HG03139 (cell line): ENCODE results near the gene RPL5.
"Not testable (repeated sequence)": the region's sequence is repeated elsewhere in the genome, so short reads cannot be mapped to it uniquely, and the experiment has no call there.

ENCODE experiments used
- ATAC-seq: cut with Tn5 transposase; IDR thresholded peaks from one replicate; pipeline ENCODE4 v1.9.1; 2021; ENCODE audit not compliant: unreplicated experiment

RPL5 gene

DNA sequence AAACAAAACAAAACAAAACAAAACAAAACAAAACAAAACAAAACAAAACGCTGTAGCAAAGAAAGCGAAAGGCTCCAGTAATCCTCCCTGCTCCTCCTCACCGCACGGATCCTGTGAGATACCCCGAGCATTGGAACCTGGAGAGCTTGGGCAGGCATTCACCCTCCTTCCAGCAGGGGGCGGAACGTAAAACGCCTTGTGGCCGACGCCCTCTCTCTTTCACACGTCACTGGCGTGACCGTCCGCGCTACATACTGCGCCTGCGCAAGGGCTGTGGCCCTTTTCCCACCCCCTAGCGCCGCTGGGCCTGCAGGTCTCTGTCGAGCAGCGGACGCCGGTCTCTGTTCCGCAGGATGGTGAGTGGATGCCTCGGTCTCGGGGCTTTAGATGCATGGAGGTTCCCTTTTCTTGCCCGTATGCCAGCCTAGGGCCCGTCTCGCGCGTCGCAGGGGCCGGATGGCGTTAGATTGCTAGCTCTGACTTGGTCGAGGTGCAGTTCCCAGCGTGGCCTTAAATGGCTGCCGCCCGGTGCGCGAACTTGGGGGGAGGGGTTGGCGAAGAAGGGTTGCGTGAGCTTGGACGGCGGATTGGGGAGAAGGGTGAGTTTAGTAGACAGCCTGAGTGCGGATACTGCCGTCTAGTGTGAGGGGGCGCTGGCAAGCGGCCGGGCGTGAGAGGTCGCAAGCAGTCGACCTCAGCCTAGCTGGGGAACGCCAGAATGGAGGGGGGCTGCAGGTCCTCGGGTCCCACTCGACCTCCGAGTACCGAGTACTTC, at the start of gene RPL5:
Gene RPL5, plus strand, starts transcription at position 279 of the 775 bp plus-strand sequence. Its CDS starts 75 bp downstream, at position 354.
- peak; percentile 90 for ATAC-seq

DNA sequence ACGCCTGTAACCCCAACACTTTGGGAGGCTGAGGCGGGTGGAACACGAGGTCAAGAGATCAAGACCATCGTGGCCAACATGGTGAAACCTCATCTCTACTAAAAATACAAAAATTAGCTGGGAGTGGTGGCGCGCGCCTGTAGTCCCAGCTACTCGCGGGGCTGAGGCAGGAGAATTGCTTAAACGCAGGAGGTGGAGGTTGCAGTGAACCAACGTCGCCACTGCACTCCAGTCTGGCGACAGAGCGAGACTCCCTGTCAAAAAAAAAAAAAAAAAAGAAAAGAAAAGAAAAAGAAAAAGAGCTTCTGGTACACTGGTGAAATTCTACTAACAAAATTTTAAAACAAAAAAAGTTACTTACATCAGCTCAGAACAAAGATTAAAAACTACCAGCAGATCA, 48.3 kb upstream of the RPL5 start:
- ATAC-seq: not testable (repeated sequence)

DNA sequence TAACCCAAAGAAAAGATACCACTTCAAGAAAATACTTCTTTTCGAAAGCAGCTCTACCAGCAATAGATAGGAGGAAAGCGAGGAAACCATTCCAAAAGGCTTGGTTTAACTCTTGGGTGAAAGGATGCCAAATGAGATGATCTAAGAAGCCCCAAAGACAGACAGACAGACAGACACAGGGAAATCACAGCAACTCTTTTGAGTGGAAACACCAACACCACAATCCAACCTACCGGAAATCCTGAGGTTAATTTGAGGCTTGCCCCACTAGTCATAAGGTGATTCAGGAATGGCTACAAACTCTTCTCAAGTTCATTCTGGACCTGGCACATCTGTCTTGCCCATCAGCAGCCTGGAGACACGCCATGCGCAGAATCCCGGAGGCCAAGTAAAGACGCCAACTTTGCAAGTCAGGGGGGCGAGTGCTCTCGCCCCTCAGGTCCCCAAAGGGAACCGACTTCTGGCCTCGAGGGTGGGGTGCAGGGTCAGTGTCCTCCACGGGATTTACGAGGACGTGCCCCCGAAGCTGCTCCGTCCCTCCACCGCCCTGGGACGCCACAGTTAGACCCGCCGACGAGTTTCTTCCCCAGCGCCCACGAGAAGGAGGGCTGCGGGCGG, 47.7 kb upstream of the RPL5 start:
- no peak for ATAC-seq

DNA sequence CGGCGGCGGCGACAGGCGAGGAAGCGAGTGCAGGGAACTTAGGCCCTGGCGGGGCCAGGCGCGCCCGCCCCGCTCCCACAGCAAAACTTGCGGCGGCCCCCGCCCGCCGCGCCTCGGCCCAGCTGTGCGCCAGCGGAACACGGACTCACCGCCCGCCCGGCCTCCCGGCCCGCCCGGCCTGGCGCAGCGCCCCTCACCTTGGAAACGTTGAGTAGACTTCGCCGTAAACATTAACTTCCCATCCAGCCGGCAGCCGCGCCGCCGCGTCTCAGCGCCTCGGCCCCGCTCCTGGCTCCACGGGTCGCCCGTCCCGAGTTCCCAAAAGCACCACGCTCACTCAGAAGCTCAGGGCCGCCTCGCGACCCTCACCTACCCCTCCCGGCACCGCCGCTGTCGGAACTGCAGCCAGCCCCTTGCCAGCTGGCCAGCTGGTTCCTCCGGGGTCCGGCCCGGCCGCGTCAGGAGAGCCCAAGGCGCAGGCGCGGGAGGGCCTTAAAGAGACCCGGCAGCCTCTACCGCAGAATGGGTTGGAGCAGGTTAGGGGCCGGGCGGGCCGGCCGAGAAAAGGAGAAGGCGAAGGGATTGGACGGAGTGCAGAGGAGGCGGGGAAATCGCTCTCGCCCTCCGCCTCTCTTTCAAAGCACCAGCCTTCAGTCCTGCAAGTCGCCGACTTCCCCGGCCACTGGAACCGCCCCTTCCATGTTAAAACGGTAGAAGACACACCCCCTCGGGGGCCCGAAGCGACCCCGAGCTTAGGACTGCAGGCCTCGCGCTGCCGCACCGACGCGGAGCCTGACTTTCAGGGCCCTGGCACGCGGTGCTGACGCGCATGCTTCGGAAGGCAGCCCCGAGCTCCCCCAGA, 47.0 kb upstream of the RPL5 start, which contains the start of gene EVI5:
Gene EVI5, minus strand, starts transcription at position 470 of the 862 bp plus-strand sequence. CDS start 48,562 bp downstream, outside the sequence.
- peak; percentile 93 for ATAC-seq

DNA sequence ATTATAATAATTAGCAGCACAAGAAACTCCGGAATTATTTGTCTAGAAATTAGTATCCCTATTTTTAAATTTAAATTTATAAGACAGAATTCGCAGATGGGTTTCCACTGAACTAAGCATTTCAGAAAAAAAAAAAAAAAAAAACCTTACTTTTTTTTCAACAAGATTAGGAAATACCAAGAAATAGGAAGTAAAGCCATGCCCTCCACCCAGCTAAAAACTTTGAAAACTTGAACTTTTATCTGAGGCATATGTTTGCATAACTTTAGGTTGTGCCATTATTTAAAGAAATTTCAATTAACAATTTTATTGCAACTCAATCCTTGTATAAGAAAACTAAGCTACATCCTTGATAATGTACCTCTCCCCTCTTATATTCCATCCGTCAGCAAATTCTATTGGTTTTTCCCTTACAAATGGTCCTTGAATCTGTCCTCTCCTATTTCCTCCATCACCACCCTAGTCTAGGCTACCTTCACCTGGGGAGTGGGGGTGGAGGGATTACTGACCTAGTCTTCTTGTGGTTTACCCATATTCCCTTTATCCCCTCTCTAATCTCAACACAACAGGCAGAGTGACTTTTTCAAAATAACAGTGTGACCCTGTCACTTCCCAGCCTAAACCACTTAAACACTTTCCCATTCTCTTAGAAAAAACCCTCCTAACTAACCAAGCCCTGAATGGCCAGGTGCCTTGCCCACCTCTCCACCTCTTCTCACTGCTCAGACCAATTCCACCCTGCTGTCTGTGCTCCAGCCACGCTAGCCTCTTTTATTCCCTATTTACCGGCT, 45.5 kb upstream of the RPL5 start:
- no peak for ATAC-seq

DNA sequence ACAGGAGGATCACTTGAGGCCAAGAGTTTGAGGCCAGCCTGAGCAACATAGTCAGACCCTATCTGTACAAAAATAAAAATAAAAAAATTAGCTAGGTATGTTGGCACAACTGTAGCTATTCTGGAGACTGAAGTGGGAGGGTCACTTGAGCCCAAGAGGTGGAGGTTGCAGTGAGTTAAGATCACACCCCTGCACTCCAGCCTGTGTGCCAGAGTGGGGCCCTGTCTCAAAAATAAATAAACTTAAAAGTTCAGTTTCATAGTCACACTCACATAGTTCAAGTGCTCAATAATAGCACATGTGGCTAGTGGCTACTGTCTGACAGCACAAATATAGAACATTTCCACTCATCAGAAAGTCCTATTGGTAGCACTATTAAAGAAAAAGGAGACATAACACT, 41.8 kb upstream of the RPL5 start:
- ATAC-seq: no peak

DNA sequence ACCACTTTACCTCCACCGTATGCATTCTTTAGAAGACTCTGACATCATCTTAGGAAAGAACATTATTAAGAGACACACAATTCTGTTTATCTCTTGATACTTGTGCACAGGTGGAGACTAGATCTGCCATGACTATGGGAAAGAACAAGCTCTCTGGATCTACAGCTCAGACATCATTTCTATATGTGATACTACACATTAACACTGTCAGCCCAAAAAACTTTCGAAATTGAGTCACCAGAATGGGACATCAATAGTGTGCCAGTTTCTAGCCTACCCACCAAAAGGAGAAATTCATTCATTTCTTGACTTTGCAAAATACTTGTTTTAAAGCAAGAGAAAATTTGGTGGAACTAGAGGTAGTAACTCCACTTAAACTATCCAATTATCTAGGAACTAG, 41.0 kb upstream of the RPL5 start:
- ATAC-seq: no peak

DNA sequence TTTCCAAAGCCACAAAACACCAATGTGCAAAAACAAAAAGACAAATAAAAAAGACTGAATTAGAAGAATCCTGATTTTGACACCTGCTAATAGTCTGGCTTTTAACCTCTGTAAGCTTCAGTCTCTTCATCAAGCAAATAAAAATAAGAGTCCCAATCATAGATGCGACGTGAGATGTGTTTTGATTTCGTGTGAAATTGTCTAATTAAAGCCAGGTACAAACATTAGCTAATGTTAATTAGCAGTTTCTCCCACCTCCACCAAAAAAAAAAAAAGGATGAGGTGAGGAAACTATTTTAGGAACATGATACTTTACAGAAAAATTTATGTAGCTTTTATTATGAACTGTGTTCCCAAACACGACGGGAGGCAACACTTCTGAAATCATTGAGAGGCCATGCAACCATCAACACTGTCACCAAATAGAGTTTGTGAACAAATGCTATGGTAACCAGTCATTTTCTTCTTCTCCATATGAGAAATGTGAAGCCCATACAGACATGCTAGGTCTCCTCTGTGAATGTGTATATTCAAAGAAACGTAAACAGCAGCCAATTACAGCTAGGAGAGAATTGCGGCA, 40.3 kb upstream of the RPL5 start:
- ATAC-seq: no peak

DNA sequence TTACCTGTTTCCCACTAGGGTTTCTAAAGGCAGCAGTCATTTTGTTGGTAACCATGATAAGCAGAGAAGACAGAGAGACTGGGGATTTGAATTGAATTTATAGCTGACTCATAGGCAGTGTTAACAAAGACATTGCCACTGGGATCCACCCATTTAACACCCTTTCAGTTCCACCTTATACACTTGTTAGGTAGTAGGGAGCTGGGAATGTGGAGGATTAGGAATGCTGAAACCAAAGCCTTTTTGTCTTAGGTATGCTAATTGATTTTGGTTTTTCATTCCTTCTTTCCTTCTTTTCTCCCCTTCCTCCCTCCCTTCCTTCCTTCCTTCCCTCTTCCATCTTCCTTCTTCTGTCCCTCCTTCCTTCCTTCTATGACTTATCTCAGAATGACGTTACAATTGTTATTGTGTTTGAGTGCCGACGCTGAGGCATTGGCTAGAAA, 39.5 kb upstream of the RPL5 start:
- ATAC-seq: no peak

DNA sequence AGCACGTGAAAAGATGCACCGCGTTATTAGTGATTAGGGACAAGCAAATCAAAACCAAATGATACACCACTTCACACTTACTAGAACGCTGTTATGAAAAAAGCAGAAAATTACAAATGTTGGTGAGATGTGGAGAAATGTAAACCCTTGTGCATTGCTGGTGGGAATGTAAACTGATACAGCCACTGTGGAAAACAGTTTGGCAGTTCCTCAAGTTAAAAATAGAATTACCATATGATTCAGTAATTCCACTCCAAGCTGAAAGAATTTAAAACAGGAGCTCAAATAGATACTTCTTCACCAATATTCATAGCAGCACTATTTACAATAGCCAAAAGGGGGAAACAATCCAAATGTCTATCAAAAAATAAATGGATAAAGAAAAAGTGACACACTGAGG, 36.7 kb upstream of the RPL5 start:
- ATAC-seq: no peak

DNA sequence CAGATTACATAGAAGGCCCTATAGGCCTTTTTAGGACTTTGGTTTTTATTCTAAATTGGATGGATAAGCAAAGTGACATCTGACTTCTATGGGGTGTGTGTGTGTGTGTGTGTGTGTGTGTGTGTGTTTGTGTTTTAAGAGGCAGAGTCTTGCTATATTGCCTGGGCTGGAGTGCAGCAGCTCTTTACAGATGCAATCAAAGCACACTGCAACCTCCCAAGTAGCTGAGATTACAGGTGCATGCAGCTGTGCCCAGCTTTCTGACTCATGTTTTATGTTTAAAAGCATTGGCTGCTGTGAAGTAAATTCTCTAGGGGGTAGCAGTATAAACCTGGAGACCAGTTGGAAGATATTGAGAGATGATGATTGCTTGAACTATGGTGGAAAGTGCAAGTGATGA, 34.5 kb upstream of the RPL5 start:
- no peak for ATAC-seq

DNA sequence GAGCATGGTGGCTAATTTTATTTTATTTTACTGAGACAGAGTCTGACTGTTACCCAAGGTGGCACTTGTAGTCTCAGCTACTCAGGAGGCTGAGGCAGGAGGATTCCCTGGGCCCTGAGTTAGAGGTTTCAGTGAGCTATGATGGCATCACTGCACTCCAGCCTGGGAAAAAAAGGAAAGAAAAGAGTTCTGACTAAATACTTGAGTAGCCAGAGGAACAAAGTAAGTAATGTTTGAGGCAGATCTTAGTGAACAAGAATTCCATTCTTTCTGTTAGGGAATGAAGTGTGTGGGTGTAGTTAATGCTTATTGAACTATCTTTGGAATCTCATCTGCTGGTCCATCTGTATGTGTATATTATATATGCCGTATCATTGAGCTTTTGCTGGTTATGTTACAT, 33.9 kb upstream of the RPL5 start:
- no peak for ATAC-seq

DNA sequence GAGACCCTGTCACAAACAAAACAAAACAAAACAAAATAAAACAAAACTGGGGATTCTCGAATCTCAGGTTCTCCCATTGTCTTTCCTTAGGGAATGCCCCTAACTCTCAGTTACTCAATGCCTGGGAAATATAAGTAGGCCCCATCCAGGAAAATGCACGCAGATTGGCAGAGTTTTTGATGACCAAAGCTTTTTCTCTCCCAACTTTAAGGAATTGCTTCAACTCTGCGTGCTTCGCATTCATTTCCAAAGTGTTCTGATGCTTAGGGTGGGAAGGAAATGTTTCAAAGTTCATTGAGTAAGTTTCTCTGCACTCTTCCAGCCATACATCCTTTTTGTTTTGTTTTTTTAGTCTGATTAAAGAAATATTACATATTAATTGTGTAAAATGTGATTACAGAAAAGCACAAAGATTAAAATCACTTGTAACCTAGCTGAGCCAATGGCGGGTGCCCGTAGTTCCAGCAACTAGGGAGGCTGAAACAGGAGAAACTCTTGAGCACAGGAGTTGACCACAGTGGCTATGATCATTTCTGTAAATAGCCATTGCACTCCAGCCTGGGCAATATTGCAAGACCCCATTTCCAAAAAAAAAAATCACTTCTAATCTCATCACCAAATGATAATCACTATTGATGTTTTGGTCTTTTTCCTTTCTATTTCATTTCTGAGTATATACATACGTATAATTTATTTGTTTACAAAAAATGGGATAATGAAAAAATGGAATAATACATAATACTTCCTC, 28.5 kb upstream of the RPL5 start:
- ATAC-seq: no peak

DNA sequence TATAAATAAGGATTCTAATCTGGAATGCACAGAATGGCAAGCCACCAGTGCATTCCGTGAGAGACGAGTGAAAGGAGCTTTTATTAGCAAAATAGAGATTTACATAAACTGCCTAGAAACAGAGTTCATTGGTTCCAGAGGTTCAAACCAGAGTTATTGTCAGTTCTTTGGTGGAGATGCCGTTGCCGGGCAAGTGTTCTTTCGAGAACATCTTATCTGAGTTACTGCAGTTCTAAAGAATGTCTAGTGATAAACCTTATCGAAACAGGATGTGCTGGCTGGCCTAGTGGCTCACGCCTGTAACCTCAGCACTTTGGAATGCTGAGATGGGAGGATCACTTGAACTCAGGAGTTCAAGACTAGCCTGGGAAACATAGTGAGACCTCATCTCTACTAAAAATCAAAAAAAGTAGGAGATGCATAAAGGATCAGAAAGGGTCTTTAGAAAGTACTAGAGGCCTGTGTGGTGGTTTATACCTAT, 27.1 kb upstream of the RPL5 start:
- ATAC-seq: no peak

DNA sequence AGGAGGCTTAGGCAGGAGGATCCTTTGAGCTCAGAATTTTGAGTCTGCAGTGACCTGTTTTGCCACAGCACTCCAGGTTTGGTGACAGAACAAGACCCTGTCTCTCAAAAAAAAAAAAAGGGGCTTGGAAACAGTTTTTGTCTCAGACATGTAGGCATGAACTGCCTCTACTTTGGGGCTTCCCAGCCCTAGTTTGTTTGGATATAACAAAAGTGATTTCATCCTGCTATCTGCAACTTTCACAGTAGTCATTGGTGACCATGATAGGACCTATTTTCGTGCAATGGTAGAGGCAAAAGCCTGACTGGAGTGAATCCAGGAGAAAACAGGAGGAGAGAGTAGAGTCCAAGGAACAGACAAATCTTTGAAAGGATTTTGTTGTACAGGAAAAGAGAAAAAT, 26.6 kb upstream of the RPL5 start:
- ATAC-seq: no peak

DNA sequence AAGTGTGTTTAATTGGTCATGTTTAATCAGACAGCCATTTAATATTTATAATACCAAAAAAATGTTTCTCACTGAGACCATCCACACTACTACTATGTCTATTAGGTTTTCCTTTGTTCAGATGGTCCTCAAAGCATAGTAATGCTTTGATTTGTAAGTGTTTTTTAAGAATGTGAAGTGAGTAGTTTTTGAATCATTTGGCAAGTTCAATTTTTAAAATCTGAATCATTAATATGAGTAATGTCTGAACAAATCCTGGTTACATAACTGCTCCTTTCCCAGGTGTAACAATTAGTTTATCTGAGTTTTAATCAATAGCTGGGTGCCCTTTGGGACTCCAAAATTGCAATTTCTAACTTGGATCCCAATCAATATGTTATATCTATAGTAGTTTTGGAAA, 23.5 kb upstream of the RPL5 start:
- ATAC-seq: no peak

DNA sequence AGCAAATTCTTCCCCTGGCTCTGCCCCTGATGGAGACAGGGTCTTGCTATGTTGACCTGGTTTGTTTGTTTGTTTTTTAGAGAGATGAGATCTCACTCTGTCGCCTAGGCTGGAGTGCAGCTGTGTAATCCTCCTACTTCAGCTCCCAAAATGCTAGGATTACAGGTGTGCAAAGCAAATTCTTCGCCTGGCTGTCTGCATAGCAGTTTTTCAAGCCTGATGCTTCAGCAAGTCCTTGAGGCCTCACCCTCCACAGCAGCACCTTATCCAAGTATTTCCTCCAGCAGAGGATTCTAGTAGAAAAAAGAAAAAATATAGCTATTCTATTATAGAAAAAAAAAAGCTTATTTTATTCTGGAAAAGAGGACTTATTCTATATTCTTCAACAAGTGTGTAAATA, 15.1 kb upstream of the RPL5 start:
- no peak for ATAC-seq

DNA sequence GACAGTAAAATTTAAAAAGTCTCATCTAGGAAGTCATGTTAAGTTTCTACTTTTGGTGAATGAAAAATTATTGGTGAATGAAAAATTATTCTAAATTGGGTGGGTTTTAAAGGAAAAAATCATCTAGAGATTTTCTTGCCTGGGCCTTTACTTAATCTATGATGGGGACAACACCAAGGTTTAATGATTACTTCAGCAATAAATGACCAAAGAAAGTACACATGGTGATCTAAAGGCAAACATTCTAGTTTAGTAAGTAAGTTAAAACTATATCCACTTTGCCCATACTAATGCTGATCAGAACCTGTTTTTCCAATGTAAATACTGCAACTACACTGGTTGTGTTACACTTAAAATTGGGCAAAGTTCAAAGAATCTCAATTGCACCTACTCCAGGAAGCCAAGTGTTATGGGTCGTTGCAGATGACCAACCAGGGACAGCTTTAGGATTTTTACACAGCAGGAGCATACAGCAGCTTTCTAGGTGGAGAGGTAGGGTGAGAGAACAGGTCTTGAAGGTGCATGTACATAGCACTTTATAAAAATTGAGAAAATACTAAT, 14.6 kb upstream of the RPL5 start:
- ATAC-seq: no peak
